Measurements from ENCODE around the gene ALDH9A1. TPM values are rescaled to one million over a fixed set of nuclear protein-coding genes. Genes with fewer than 3 reads are reported as not detected.
"Not testable (repeated sequence)": the region's sequence is repeated elsewhere in the genome, so short reads cannot be mapped to it uniquely, and the experiment has no call there.

ALDH9A1 gene
- total and polyA plus RNA-seq, 2 donors (not counting 3 experiments of a cell fraction or from before 2014, with no cell fraction given), result 25.5 to 47.4 TPM

GRCh38 chr1:165658766-165659580, 39.4 kb downstream of the ALDH9A1 start:
- H2AFZ ChIP-seq (ENCODE audit: low read depth, low read length); H3K79me2 ChIP-seq (ENCODE audit: control insufficient read depth, insufficient read depth, low read length); H3K9me1 ChIP-seq (replicated peaks; ENCODE audit: control insufficient read depth, extremely low read depth, insufficient read depth, low read length); intact Hi-C loops (cut with micrococcal nuclease); FAIRE-seq; H3K9me3 ChIP-seq (replicated peaks; ENCODE audit: control insufficient read depth, insufficient read depth, low read length); dilution Hi-C loops (cut with MboI; ENCODE audit: extremely low pct_ligation_motif_present, low sequenced_read_pairs); H4K20me1 ChIP-seq (replicated peaks; ENCODE audit: control insufficient read depth, extremely low read depth, insufficient read depth, low read length); H3K27me3 ChIP-seq (ENCODE audit: control insufficient read depth in 2 of 2, insufficient read depth in 2 of 2, low read length in 2 of 2); H3K4me3 ChIP-seq (replicated peaks in 1 of 3; ENCODE audit: insufficient read depth in 1 of 3, low read depth in 1 of 3, low read length in 3 of 3); H3K9ac ChIP-seq (replicated peaks; ENCODE audit: extremely low read depth, insufficient read depth, low read length); H3K4me2 ChIP-seq (ENCODE audit: insufficient read depth, low read length); H3K27ac ChIP-seq (ENCODE audit: insufficient read depth, low read depth, low read length); DNase-seq (ENCODE audit: low read depth, low spot score); H3K4me1 ChIP-seq (ENCODE audit: control insufficient read depth, extremely low read depth, insufficient read depth, low read length); BruUV-seq (replicated peaks): not testable (repeated sequence)
- ChIA-PET POLR2A (interaction anchor here (0.7 kb wide), 1 partner anchor 11 kb away, joined by 5 read pairs; no protein-coding TSS in a partner anchor), CTCF (interaction anchor here (1.0 to 1.3 kb wide), 3 partner anchors 10 to 58 kb away, joined by 3 to 4 read pairs (median 4); no protein-coding TSS in a partner anchor)
- H3K36me3 ChIP-seq (ENCODE audit: control insufficient read depth in 2 of 2, extremely low read depth in 1 of 2, insufficient read depth in 2 of 2, low read length in 2 of 2), result peaks cover 2 to 11% of the 10 kb centered on the region in 2 experiments

GRCh38 chr1:165650981-165651625, 47.3 kb downstream of the ALDH9A1 start:
- Histone ChIP-seq H3K27ac (ENCODE audit: insufficient read depth, low read depth, low read length) (peak overlapping the region; percentile 0), H3K4me3 (replicated peaks in 1 of 3; ENCODE audit: insufficient read depth in 1 of 3, low read depth in 1 of 3, low read length in 3 of 3) (no peak overlapping the region), H2AFZ (ENCODE audit: low read depth, low read length) (no peak overlapping the region), H3K4me1 (ENCODE audit: control insufficient read depth, extremely low read depth, insufficient read depth, low read length) (peaks cover 7% of the 10 kb centered on the region), H3K9me1 (replicated peaks; ENCODE audit: control insufficient read depth, extremely low read depth, insufficient read depth, low read length) (no peaks in the 10 kb centered on the region), H4K20me1 (replicated peaks; ENCODE audit: control insufficient read depth, extremely low read depth, insufficient read depth, low read length) (no peaks in the 10 kb centered on the region), H3K9ac (replicated peaks; ENCODE audit: extremely low read depth, insufficient read depth, low read length) (no peak overlapping the region), H3K79me2 (ENCODE audit: control insufficient read depth, insufficient read depth, low read length) (peaks cover 10% of the 10 kb centered on the region), H3K27me3 (ENCODE audit: control insufficient read depth in 2 of 2, insufficient read depth in 2 of 2, low read length in 2 of 2) (no peaks in the 10 kb centered on the region), H3K4me2 (ENCODE audit: insufficient read depth, low read length) (no peak overlapping the region), H3K9me3 (replicated peaks; ENCODE audit: control insufficient read depth, insufficient read depth, low read length) (no peaks in the 10 kb centered on the region), H3K36me3 (ENCODE audit: control insufficient read depth in 2 of 2, extremely low read depth in 1 of 2, insufficient read depth in 2 of 2, low read length in 2 of 2) (peaks cover 3 to 9% of the 10 kb centered on the region in 2 experiments)
- no peak for TF ChIP-seq MYC (IDR thresholded peaks at IDR 0.05; ENCODE audit: low read depth, low read length)
- no peak for TF ChIP-seq POLR2AphosphoS5 (IDR thresholded peaks at IDR 0.05; ENCODE audit: insufficient read depth, low read depth, low read length)
- no peak for TF ChIP-seq GATA2 (IDR thresholded peaks at IDR 0.05; ENCODE audit: insufficient read depth, insufficient read length, low read depth, low read length)
- peak; percentile 37 for TF ChIP-seq FOS (IDR thresholded peaks at IDR 0.05; ENCODE audit: borderline replicate concordance, insufficient read depth, low read length)
- TF ChIP-seq, protein P1, sequence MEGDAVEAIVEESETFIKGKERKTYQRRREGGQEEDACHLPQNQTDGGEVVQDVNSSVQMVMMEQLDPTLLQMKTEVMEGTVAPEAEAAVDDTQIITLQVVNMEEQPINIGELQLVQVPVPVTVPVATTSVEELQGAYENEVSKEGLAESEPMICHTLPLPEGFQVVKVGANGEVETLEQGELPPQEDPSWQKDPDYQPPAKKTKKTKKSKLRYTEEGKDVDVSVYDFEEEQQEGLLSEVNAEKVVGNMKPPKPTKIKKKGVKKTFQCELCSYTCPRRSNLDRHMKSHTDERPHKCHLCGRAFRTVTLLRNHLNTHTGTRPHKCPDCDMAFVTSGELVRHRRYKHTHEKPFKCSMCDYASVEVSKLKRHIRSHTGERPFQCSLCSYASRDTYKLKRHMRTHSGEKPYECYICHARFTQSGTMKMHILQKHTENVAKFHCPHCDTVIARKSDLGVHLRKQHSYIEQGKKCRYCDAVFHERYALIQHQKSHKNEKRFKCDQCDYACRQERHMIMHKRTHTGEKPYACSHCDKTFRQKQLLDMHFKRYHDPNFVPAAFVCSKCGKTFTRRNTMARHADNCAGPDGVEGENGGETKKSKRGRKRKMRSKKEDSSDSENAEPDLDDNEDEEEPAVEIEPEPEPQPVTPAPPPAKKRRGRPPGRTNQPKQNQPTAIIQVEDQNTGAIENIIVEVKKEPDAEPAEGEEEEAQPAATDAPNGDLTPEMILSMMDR (IDR thresholded peaks at IDR 0.05; ENCODE audit: extremely low read depth in 1 of 2, insufficient read depth in 1 of 2, low read depth in 1 of 2, low read length in 2 of 2), result no peak
- TF ChIP-seq JUN (IDR thresholded peaks at IDR 0.05; ENCODE audit: borderline replicate concordance, insufficient read depth, insufficient read length, low read depth), result peak; percentile 3
- TF ChIP-seq MAX (IDR thresholded peaks at IDR 0.05; ENCODE audit: insufficient read depth, insufficient read length), result no peak
- TF ChIP-seq POLR2A (IDR thresholded peaks at IDR 0.05; ENCODE audit: low read depth, low read length), result no peak
- TF ChIP-seq EZH2 (IDR thresholded peaks at IDR 0.05; ENCODE audit: borderline replicate concordance, low read depth, low read length, severe bottlenecking), result no peak
- no TSS peak for BruUV-seq (replicated peaks)
- POLR2A ChIA-PET, result no interaction called here
- FAIRE-seq, result peak; percentile 66
- DNase-seq (ENCODE audit: low read depth, low spot score), result peak; percentile 26
- intact Hi-C loops (cut with micrococcal nuclease), result no loop called here
- CTCF ChIA-PET, result interaction anchor here (0.6 kb wide), 1 partner anchor 284 kb away, joined by 3 read pairs; no protein-coding TSS in a partner anchor
- dilution Hi-C loops (cut with MboI; ENCODE audit: extremely low pct_ligation_motif_present, low sequenced_read_pairs), result no loop called here

All from endothelial cell of umbilical vein (primary cell).